ENCODE measurements around the gene IMMP2L.
"Not testable (repeated sequence)": the region's sequence is repeated elsewhere in the genome, so short reads cannot be mapped to it uniquely, and the experiment has no call there.

The IMMP2L gene

GRCh38 chr7:111561904-111562732 lies at the start of gene IMMP2L:
TSS of gene IMMP2L (minus strand) at chr7:111562492.
- DNase-seq (ENCODE audit: low spot score), result peak; percentile 92

- DNase-seq (ENCODE audit: low spot score), result not testable (repeated sequence)
These were observed 47.4 kb upstream of the IMMP2L start for GRCh38 chr7:111609483-111610254.

GRCh38 chr7:111607621-111608020 lies 45.3 kb upstream of the IMMP2L start:
- DNase-seq (ENCODE audit: low spot score), result no peak

GRCh38 chr7:111605246-111605645 lies 43.0 kb upstream of the IMMP2L start:
- no peak for DNase-seq (ENCODE audit: low spot score)

GRCh38 chr7:111600091-111600490 lies 37.8 kb upstream of the IMMP2L start:
- no peak for DNase-seq (ENCODE audit: low spot score)

GRCh38 chr7:111595780-111596179 lies 33.5 kb upstream of the IMMP2L start:
- no peak for DNase-seq (ENCODE audit: low spot score)

- no peak for DNase-seq (ENCODE audit: low spot score)
These were observed 32.3 kb upstream of the IMMP2L start for GRCh38 chr7:111594602-111595001.

GRCh38 chr7:111593343-111593742 lies 31.1 kb upstream of the IMMP2L start:
- DNase-seq (ENCODE audit: low spot score), result no peak

- peak; percentile 8 for DNase-seq (ENCODE audit: low spot score)
These were observed 25.8 kb upstream of the IMMP2L start for GRCh38 chr7:111588065-111588433.

- no peak for DNase-seq (ENCODE audit: low spot score)
These were observed 25.2 kb upstream of the IMMP2L start for GRCh38 chr7:111587410-111588064.

- no peak for DNase-seq (ENCODE audit: low spot score)
These were observed 24.6 kb upstream of the IMMP2L start for GRCh38 chr7:111586711-111587409.

- not testable (repeated sequence) for DNase-seq (ENCODE audit: low spot score)
These were observed 19.6 kb upstream of the IMMP2L start for GRCh38 chr7:111581784-111582488.

- DNase-seq (ENCODE audit: low spot score), result not testable (repeated sequence)
These were observed 18.9 kb upstream of the IMMP2L start for GRCh38 chr7:111581207-111581606.

- DNase-seq (ENCODE audit: low spot score), result no peak
These were observed 16.5 kb upstream of the IMMP2L start for GRCh38 chr7:111578754-111579153.

- DNase-seq (ENCODE audit: low spot score), result no peak
These were observed 9.4 kb upstream of the IMMP2L start for GRCh38 chr7:111571720-111572119.

- no peak for DNase-seq (ENCODE audit: low spot score)
These were observed 6.7 kb upstream of the IMMP2L start for GRCh38 chr7:111568870-111569462.

- DNase-seq (ENCODE audit: low spot score), result no peak
These were observed 6.1 kb upstream of the IMMP2L start for GRCh38 chr7:111568419-111568818.

GRCh38 chr7:111564078-111564477 lies 1.8 kb upstream of the IMMP2L start:
- DNase-seq (ENCODE audit: low spot score), result no peak

GRCh38 chr7:111561654-111561903 lies 713 bp downstream of the IMMP2L start:
- no peak for DNase-seq (ENCODE audit: low spot score)

GRCh38 chr7:111560773-111561653 lies 1.3 kb downstream of the IMMP2L start:
- DNase-seq (ENCODE audit: low spot score), result no peak

Measured in activated CD4-positive, alpha-beta T cell treated with anti-CD3 and anti-CD28 coated beads, Interleukin-2, Interleukin-4, amounts not matched to agents 100 ng/mL and 50 ng/mL, durations not matched to agents 16 hours and 8 hours (primary cell).